ENCODE measurements around the gene MYOZ2. TPM values are rescaled to one million over a fixed set of nuclear protein-coding genes. Genes with fewer than 3 reads are reported as not detected.

MYOZ2 gene
- not detected for total RNA-seq
- not detected for polyA plus RNA-seq
- not detected for total RNA-seq

DNA sequence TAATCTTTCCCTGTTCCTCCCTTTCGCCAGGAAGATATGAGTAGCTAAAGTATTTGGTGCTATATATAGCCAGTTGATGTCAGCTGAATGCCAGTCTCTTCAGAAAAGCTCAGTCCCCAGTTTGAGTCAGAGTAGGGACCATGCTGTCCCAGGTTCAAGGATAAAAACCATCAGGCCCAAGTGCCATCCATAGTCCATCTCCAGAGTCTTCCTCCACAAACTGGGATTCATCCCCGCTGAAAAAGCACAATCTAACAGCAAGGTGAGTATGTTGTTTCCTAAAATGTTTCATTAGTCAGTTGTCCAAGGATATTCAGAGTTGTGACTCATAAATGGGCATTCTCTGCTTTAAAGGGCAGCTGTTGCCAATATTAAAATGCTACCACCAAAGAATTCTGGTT lies at the start of gene MYOZ2:
TSS of gene MYOZ2 (plus strand) at position 112 of the 401 bp plus-strand sequence. CDS start 694 bp downstream, outside the sequence.
- Mint-ChIP-seq H3K27me3 (peaks cover 0 to 1% (median 0%) of the 10 kb centered on the region in 5 donors), H3K4me3 (no peak within 1 kb of the TSS), H3K4me1 (peaks cover 11 to 55% (median 35%) of the 10 kb centered on the region in 7 donors), H3K9me3 (peaks cover 0 to 1% (median 0%) of the 10 kb centered on the region in 11 donors), H3K36me3 (no peaks in the 10 kb centered on the region), H3K27ac (peak within 1 kb of the TSS in 1 of 9 donors; percentile 65)
- H3K4me3 ChIP-seq (ENCODE audit: low read length), result no peak within 1 kb of the TSS
- no peak within 1 kb of the TSS for H3K27ac ChIP-seq (ENCODE audit: low read depth, low read length)
- H3K9me3 ChIP-seq (ENCODE audit: control insufficient read depth in 2 of 3, low read length in 3 of 3), result no peaks in the 10 kb centered on the region
- DNase-seq (no peak), ATAC-seq (no peak)
- intact Hi-C loops (cut with micrococcal nuclease), result no loop called here
- ChIA-PET POLR2A (interaction anchor here (1.3 kb wide), 1 partner anchor 77 kb away, joined by 5 read pairs; the partner anchor contains the start of gene USP53), CTCF (no interaction called here)
- peaks cover 25 to 27% of the 10 kb centered on the region in 2 donors for H3K4me1 ChIP-seq (ENCODE audit: control insufficient read depth in 2 of 2, insufficient read depth in 2 of 2, low read length in 2 of 2)
- H3K36me3 ChIP-seq (ENCODE audit: control insufficient read depth in 2 of 3, insufficient read depth in 3 of 3, low read length in 3 of 3), result no peaks in the 10 kb centered on the region
- H3K27me3 ChIP-seq (ENCODE audit: control insufficient read depth in 2 of 2, insufficient read depth in 2 of 2, low read length in 2 of 2), result no peaks in the 10 kb centered on the region

DNA sequence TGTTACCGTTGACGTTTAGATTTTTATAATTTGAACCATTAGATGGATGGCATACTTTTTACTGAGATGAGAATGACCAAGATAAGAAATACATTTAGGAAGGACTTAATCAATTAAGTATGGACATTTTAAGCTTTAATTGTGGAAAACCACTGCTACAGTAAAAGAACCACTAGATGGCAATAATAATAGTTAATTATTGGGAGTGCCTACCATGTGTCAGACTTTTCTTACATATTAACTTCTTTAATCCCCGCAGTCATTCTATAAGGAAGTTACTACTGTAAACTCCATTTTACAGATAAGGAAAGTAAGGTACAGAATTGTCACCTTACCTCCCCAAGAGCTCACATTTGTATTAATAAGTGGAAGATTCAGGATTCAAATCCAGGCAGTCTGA lies 48.5 kb upstream of the MYOZ2 start:
- peaks cover 0 to 8% (median 0%) of the 10 kb centered on the region in 7 donors for H3K4me1 Mint-ChIP-seq
- H3K27ac Mint-ChIP-seq, result no peak overlapping the region
- H3K27me3 Mint-ChIP-seq, result peaks cover 0 to 19% (median 0%) of the 10 kb centered on the region in 5 donors
- H3K9me3 Mint-ChIP-seq, result peaks cover 0 to 3% (median 0%) of the 10 kb centered on the region in 11 donors
- no peaks in the 10 kb centered on the region for H3K4me1 ChIP-seq (ENCODE audit: control insufficient read depth in 2 of 2, insufficient read depth in 2 of 2, low read length in 2 of 2)
- no peaks in the 10 kb centered on the region for H3K36me3 ChIP-seq (ENCODE audit: control insufficient read depth in 2 of 3, insufficient read depth in 3 of 3, low read length in 3 of 3)
- no peak overlapping the region for H3K4me3 Mint-ChIP-seq
- DNase-seq (no peak), ATAC-seq (no peak)
- CTCF ChIA-PET, result interaction anchor here (0.7 kb wide), 1 partner anchor 47 kb away, joined by 3 read pairs; no protein-coding TSS in a partner anchor
- H3K9me3 ChIP-seq (ENCODE audit: control insufficient read depth in 2 of 3, low read length in 3 of 3), result no peaks in the 10 kb centered on the region
- H3K27me3 ChIP-seq (ENCODE audit: control insufficient read depth in 2 of 2, insufficient read depth in 2 of 2, low read length in 2 of 2), result no peaks in the 10 kb centered on the region
- H3K27ac ChIP-seq (ENCODE audit: low read depth, low read length), result no peak overlapping the region
- intact Hi-C loops (cut with micrococcal nuclease), result no loop called here
- no peaks in the 10 kb centered on the region for H3K36me3 Mint-ChIP-seq
- H3K4me3 ChIP-seq (ENCODE audit: low read length), result no peak overlapping the region
- POLR2A ChIA-PET, result interaction anchor here (0.6 kb wide), 2 partner anchors 16 to 210 kb away, joined by 3 to 14 read pairs; no protein-coding TSS in a partner anchor

DNA sequence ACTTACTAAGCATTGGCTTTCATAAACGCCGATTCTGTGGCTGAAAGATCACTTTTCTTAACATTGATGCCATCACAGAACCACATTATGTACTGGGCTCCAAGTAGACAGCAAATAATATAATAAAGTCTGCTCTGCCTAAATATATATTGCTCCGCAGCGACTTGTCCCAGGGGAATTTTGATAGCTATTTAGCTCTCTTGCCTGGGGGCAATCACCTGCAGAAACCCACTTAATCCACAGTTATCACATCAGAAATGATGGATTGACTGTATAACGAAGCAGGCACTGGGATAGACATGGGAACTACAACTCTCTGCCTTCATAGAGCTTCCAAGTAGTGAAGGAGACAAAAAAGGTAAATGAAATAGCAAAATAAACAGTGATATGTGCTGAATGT lies 48.0 kb upstream of the MYOZ2 start:
- H3K4me1 Mint-ChIP-seq, result peaks cover 0 to 8% (median 0%) of the 10 kb centered on the region in 7 donors
- ChIA-PET POLR2A (interaction anchor here (0.6 kb wide), 3 partner anchors 16 to 210 kb away, joined by 3 to 14 read pairs (median 3); no protein-coding TSS in a partner anchor), CTCF (no interaction called here)
- intact Hi-C loops (cut with micrococcal nuclease), result no loop called here
- no peaks in the 10 kb centered on the region for H3K36me3 Mint-ChIP-seq
- Histone ChIP-seq H3K4me1 (ENCODE audit: control insufficient read depth in 2 of 2, insufficient read depth in 2 of 2, low read length in 2 of 2) (no peaks in the 10 kb centered on the region), H3K27ac (ENCODE audit: low read depth, low read length) (no peak overlapping the region), H3K27me3 (ENCODE audit: control insufficient read depth in 2 of 2, insufficient read depth in 2 of 2, low read length in 2 of 2) (no peaks in the 10 kb centered on the region), H3K36me3 (ENCODE audit: control insufficient read depth in 2 of 3, insufficient read depth in 3 of 3, low read length in 3 of 3) (no peaks in the 10 kb centered on the region), H3K9me3 (ENCODE audit: control insufficient read depth in 2 of 3, low read length in 3 of 3) (no peaks in the 10 kb centered on the region), H3K4me3 (ENCODE audit: low read length) (no peak overlapping the region)
- ATAC-seq (no peak), DNase-seq (no peak)
- no peak overlapping the region for H3K4me3 Mint-ChIP-seq
- H3K27ac Mint-ChIP-seq, result peak overlapping the region in 1 of 9 donors; percentile 6
- peaks cover 0 to 5% (median 0%) of the 10 kb centered on the region in 11 donors for H3K9me3 Mint-ChIP-seq
- peaks cover 0 to 19% (median 0%) of the 10 kb centered on the region in 5 donors for H3K27me3 Mint-ChIP-seq

DNA sequence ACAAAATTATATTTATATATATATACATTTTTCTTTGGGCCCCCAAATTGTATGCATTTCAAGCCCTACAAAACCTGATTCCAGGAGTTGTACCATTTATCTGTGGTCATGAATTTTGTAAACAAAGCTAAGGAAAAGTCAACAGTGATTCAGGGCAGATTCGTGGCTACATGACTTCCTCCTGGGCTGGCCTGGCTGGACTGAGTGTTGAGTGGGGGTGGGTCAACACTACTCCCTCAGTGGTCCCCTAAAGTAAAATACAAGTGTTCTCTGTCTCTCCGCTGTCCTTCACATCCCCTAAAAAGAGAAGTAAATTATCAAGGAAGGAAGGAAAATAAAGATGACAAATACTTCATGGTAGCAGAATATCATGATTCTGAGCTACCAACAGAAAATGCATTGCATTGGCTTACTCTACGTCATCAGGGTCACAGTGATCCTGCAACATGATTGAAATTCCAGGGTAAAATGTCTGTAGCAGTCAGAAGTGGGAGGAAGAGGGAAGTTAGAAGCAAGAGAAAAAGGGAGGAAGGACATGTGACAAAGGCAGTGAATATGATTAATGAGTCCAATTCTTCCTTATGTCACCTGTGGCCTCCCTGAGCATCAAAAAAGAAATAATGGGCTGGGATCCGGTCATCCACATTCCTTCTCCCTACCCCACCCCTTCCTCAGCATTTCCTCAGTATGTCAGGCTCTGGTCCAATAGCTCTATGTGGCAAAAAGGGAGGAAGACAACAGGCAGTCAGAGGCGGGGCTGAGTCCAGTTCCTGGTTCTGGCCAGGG lies 42.4 kb upstream of the MYOZ2 start:
- H3K36me3 ChIP-seq (ENCODE audit: control insufficient read depth in 2 of 3, insufficient read depth in 3 of 3, low read length in 3 of 3), result no peaks in the 10 kb centered on the region
- ChIA-PET POLR2A (interaction anchor here (0.5 kb wide), 1 partner anchor 52 kb away, joined by 3 read pairs; no protein-coding TSS in a partner anchor), CTCF (no interaction called here)
- no peak overlapping the region for H3K4me3 Mint-ChIP-seq
- peaks cover 0 to 5% (median 0%) of the 10 kb centered on the region in 7 donors for H3K4me1 Mint-ChIP-seq
- no peaks in the 10 kb centered on the region for H3K4me1 ChIP-seq (ENCODE audit: control insufficient read depth in 2 of 2, insufficient read depth in 2 of 2, low read length in 2 of 2)
- DNase-seq (no peak), ATAC-seq (no peak)
- intact Hi-C loops (cut with micrococcal nuclease), result no loop called here
- H3K9me3 ChIP-seq (ENCODE audit: control insufficient read depth in 2 of 3, low read length in 3 of 3), result no peaks in the 10 kb centered on the region
- peaks cover 0 to 5% (median 0%) of the 10 kb centered on the region in 11 donors for H3K9me3 Mint-ChIP-seq
- peaks cover 0 to 6% (median 0%) of the 10 kb centered on the region in 5 donors for H3K36me3 Mint-ChIP-seq
- H3K27me3 Mint-ChIP-seq, result peaks cover 6 to 18% (median 10%) of the 10 kb centered on the region in 5 donors
- no peaks in the 10 kb centered on the region for H3K27me3 ChIP-seq (ENCODE audit: control insufficient read depth in 2 of 2, insufficient read depth in 2 of 2, low read length in 2 of 2)
- H3K4me3 ChIP-seq (ENCODE audit: low read length), result no peak overlapping the region
- H3K27ac Mint-ChIP-seq, result no peak overlapping the region
- no peak overlapping the region for H3K27ac ChIP-seq (ENCODE audit: low read depth, low read length)

DNA sequence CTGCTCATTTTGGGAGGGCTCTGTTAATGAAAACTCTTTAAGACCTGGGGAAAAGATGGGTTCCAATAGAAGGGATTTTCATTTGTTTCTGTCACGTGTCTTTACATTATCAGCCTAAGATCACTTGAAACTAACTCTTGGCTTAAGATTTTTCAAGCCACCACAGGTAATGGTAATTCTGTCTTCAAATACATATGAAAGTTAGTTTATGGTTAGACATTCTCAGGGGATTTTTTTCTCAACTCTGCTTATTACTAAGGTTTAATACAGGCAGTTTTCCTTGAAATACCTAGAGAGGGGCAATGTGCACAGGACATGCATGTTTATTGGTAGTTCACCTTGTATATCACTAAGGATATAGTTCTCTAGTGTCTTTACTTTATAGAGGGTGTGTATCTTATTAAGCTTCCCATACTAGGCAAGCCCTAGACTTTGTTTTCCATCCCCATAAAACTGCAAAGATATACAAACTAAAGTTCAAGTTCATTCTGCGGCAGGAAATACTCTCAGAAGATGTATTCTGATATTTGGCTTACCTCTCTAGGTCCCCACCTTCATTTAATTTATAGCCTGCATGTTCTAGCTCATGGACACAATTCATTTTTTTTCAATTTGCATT lies 38.2 kb upstream of the MYOZ2 start:
- Mint-ChIP-seq H3K27ac (no peak overlapping the region), H3K36me3 (peaks cover 0 to 6% (median 0%) of the 10 kb centered on the region in 5 donors), H3K27me3 (peaks cover 4 to 17% (median 10%) of the 10 kb centered on the region in 5 donors), H3K4me3 (no peak overlapping the region), H3K4me1 (peaks cover 0 to 5% (median 0%) of the 10 kb centered on the region in 7 donors), H3K9me3 (peaks cover 0 to 5% (median 0%) of the 10 kb centered on the region in 11 donors)
- POLR2A ChIA-PET, result no interaction called here
- H3K4me3 ChIP-seq (ENCODE audit: low read length), result no peak overlapping the region
- DNase-seq (no peak), ATAC-seq (no peak)
- CTCF ChIA-PET, result no interaction called here
- no peaks in the 10 kb centered on the region for H3K4me1 ChIP-seq (ENCODE audit: control insufficient read depth in 2 of 2, insufficient read depth in 2 of 2, low read length in 2 of 2)
- no peaks in the 10 kb centered on the region for H3K9me3 ChIP-seq (ENCODE audit: control insufficient read depth in 2 of 3, low read length in 3 of 3)
- no peak overlapping the region for H3K27ac ChIP-seq (ENCODE audit: low read depth, low read length)
- intact Hi-C loops (cut with micrococcal nuclease), result no loop called here
- H3K27me3 ChIP-seq (ENCODE audit: control insufficient read depth in 2 of 2, insufficient read depth in 2 of 2, low read length in 2 of 2), result no peaks in the 10 kb centered on the region
- H3K36me3 ChIP-seq (ENCODE audit: control insufficient read depth in 2 of 3, insufficient read depth in 3 of 3, low read length in 3 of 3), result no peaks in the 10 kb centered on the region

DNA sequence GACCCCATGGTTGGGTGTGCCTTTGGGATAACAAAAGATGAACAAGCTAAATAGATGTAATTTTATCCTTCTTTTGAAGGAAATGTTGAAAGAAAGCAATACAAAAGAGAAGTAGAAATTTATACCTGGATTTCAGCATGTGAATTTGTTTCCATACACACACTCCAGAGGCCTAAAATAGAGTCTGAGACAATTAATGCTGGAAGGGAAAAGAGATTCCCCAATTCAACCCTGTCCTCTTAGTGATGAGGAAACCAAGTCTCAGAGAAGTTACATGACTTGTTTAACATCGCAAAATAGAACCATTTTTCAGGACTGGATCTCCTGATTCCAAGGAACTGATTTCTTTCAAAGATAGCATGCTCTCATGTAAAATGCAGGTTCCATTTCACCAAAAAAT lies 37.3 kb upstream of the MYOZ2 start:
- POLR2A ChIA-PET, result no interaction called here
- peaks cover 0 to 6% (median 0%) of the 10 kb centered on the region in 5 donors for H3K36me3 Mint-ChIP-seq

More for the DNA sequence above, 37.3 kb upstream of the MYOZ2 start:
- Mint-ChIP-seq H3K4me3 (no peak overlapping the region), H3K27me3 (peaks cover 4 to 17% (median 8%) of the 10 kb centered on the region in 5 donors), H3K27ac (no peak overlapping the region), H3K4me1 (peaks cover 0 to 5% (median 0%) of the 10 kb centered on the region in 7 donors), H3K9me3 (peaks cover 0 to 5% (median 0%) of the 10 kb centered on the region in 11 donors)
- CTCF ChIA-PET, result no interaction called here
- Histone ChIP-seq H3K36me3 (ENCODE audit: control insufficient read depth in 2 of 3, insufficient read depth in 3 of 3, low read length in 3 of 3) (no peaks in the 10 kb centered on the region), H3K4me1 (ENCODE audit: control insufficient read depth in 2 of 2, insufficient read depth in 2 of 2, low read length in 2 of 2) (no peaks in the 10 kb centered on the region), H3K27me3 (ENCODE audit: control insufficient read depth in 2 of 2, insufficient read depth in 2 of 2, low read length in 2 of 2) (no peaks in the 10 kb centered on the region), H3K9me3 (ENCODE audit: control insufficient read depth in 2 of 3, low read length in 3 of 3) (no peaks in the 10 kb centered on the region), H3K4me3 (ENCODE audit: low read length) (no peak overlapping the region), H3K27ac (ENCODE audit: low read depth, low read length) (no peak overlapping the region)
- intact Hi-C loops (cut with micrococcal nuclease), result no loop called here
- DNase-seq (no peak), ATAC-seq (no peak)
